ENCODE results near the gene APOM. TPM values are rescaled to one million over a fixed set of nuclear protein-coding genes. Genes with fewer than 3 reads are reported as not detected.

The APOM gene
- 1.3 and 2.8 TPM in 2 replicates for total RNA-seq

GRCh38 chr6:31655349-31656237, at the start of gene APOM:
APOM (plus strand) TSS chr6:31655894; CDS start chr6:31655967, 73 bp downstream.

GRCh38 chr6:31614684-31615578, 40.8 kb upstream of the APOM start, which contains the start of gene AIF1:
AIF1 (plus strand) TSS chr6:31615234; CDS start chr6:31615330, 96 bp downstream.

GRCh38 chr6:31620586-31621319, 34.9 kb upstream of the APOM start, which contains the start of gene PRRC2A:
PRRC2A (plus strand) TSS chr6:31620715; CDS start chr6:31622790, 2,075 bp downstream.

GRCh38 chr6:31660381-31661261, 4.9 kb downstream of the APOM start, which contains the start of gene C6orf47:
C6orf47 (minus strand) TSS chr6:31660778; CDS start chr6:31659947, 831 bp downstream.

GRCh38 chr6:31664790-31665500, 9.3 kb downstream of the APOM start, which contains the start of gene GPANK1:
GPANK1 (minus strand) TSS chr6:31664997; CDS start chr6:31664478, 519 bp downstream.

GRCh38 chr6:31665501-31666336, 10.0 kb downstream of the APOM start, which contains the start of gene CSNK2B:
CSNK2B (plus strand) TSS chr6:31666080; CDS start chr6:31666832, 752 bp downstream.

GRCh38 chr6:31669676-31670075, 14.0 kb downstream of the APOM start, which contains the start of gene LY6G5B:
LY6G5B (plus strand) TSS chr6:31669976; CDS start chr6:31670951, 975 bp downstream.

GRCh38 chr6:31680226-31681134, 24.8 kb downstream of the APOM start, which contains the start of gene LY6G5C:
LY6G5C (minus strand) TSS chr6:31681067; CDS start chr6:31680373, 694 bp downstream.

GRCh38 chr6:31702819-31703716, 47.4 kb downstream of the APOM start, which contains the start of gene ABHD16A:
ABHD16A (minus strand) TSS chr6:31703324; CDS start chr6:31703281, 43 bp downstream.

GRCh38 chr6:31706599-31706998, 50.9 kb downstream of the APOM start, which contains the start of gene LY6G6F:
LY6G6F (plus strand) TSS chr6:31706866; CDS start chr6:31706907, 41 bp downstream.

Other genes starting within 250 kb of the APOM start
- gene MICB, start 157.7 kb upstream of the APOM start, total RNA-seq, result 8.2 and 8.4 TPM in 2 replicates
- not detected in 2 replicates for gene MCCD1, start 126.9 kb upstream of the APOM start, total RNA-seq
- 317 and 461 TPM in 2 replicates for gene DDX39B, start 113.9 kb upstream of the APOM start, total RNA-seq
- 4.8 and 5.0 TPM in 2 replicates for gene ATP6V1G2, start 109.3 kb upstream of the APOM start, total RNA-seq
- 27.3 and 31.5 TPM in 2 replicates for gene NFKBIL1, start 108.3 kb upstream of the APOM start, total RNA-seq
- gene LTA, start 83.6 kb upstream of the APOM start, total RNA-seq, result not detected in 2 replicates
- not detected in 2 replicates for gene TNF, start 80.3 kb upstream of the APOM start, total RNA-seq
- gene LTB, start 73.5 kb upstream of the APOM start, total RNA-seq, result not detected in 2 replicates
- not detected in 2 replicates for gene LST1, start 69.6 kb upstream of the APOM start, total RNA-seq
- not detected in 2 replicates for gene NCR3, start 62.9 kb upstream of the APOM start, total RNA-seq
- not detected in 2 replicates for gene AIF1, start 40.7 kb upstream of the APOM start, total RNA-seq
- 18.6 and 21.4 TPM in 2 replicates for gene PRRC2A, start 35.2 kb upstream of the APOM start, total RNA-seq
- 64.6 and 88.0 TPM in 2 replicates for gene BAG6, start 3.2 kb upstream of the APOM start, total RNA-seq
- gene C6orf47, start 4.9 kb downstream of the APOM start, total RNA-seq, result 17.9 and 23.8 TPM in 2 replicates
- 13.4 and 14.3 TPM in 2 replicates for gene GPANK1, start 9.1 kb downstream of the APOM start, total RNA-seq
- 97.7 and 99.1 TPM in 2 replicates for gene CSNK2B, start 10.2 kb downstream of the APOM start, total RNA-seq
- gene LY6G5B, start 14.1 kb downstream of the APOM start, total RNA-seq, result 2.1 and 2.6 TPM in 2 replicates
- 0.09 and 0.43 TPM in 2 replicates for gene LY6G5C, start 25.2 kb downstream of the APOM start, total RNA-seq
- 65.4 and 70.2 TPM in 2 replicates for gene ABHD16A, start 47.4 kb downstream of the APOM start, total RNA-seq
- not detected in 2 replicates for gene LY6G6F, start 51.0 kb downstream of the APOM start, total RNA-seq
- not detected in 2 replicates for gene LY6G6D, start 59.5 kb downstream of the APOM start, total RNA-seq
- gene LY6G6C, start 65.9 kb downstream of the APOM start, total RNA-seq, result not detected in 2 replicates
- not detected in 2 replicates for gene MPIG6B, start 67.5 kb downstream of the APOM start, total RNA-seq
- 74.1 and 102 TPM in 2 replicates for gene DDAH2, start 73.4 kb downstream of the APOM start, total RNA-seq
- 529 and 547 TPM in 2 replicates for gene CLIC1, start 80.6 kb downstream of the APOM start, total RNA-seq
- gene MSH5, start 84.1 kb downstream of the APOM start, total RNA-seq, result 3.2 and 3.3 TPM in 2 replicates
- 0.28 TPM in 2 replicates for gene SAPCD1, start 106.8 kb downstream of the APOM start, total RNA-seq
- 0.14 and 0.28 TPM in 2 replicates for gene VWA7, start 121.4 kb downstream of the APOM start, total RNA-seq
- gene VARS1, start 139.9 kb downstream of the APOM start, total RNA-seq, result 36.0 and 38.7 TPM in 2 replicates
- 22.3 and 27.3 TPM in 2 replicates for gene LSM2, start 151.1 kb downstream of the APOM start, total RNA-seq
- gene HSPA1L, start 159.4 kb downstream of the APOM start, total RNA-seq, result 1.7 and 1.9 TPM in 2 replicates
- 63.6 and 87.8 TPM in 2 replicates for gene HSPA1A, start 159.6 kb downstream of the APOM start, total RNA-seq
- gene HSPA1B, start 171.8 kb downstream of the APOM start, total RNA-seq, result 113 and 131 TPM in 2 replicates
- 88.7 and 119 TPM in 2 replicates for gene NEU1, start 206.9 kb downstream of the APOM start, total RNA-seq
- gene SLC44A4, start 223.1 kb downstream of the APOM start, total RNA-seq, result not detected in 2 replicates
- gene EHMT2, start 241.8 kb downstream of the APOM start, total RNA-seq, result 48.6 and 68.9 TPM in 2 replicates
- 3.8 and 7.2 TPM in 2 replicates for gene ZBTB12, start 246.2 kb downstream of the APOM start, total RNA-seq

Measured in smooth muscle cell of bladder (primary cell).